PFSK-1 (cell line): ENCODE data around the gene PTPRJ.

Experiments
- POLR2AphosphoS5 ChIP-seq: IDR thresholded peaks from 2 replicates; pipeline ENCODE4 v1.6.1; 2012; ENCODE audit warnings: low read depth, mild to moderate bottlenecking, control low read depth, low read length, moderate library complexity
- TAF1 ChIP-seq: IDR thresholded peaks from 2 replicates; pipeline ENCODE4 v1.6.1; 2012; ENCODE audit warnings: low read length, control low read depth, borderline replicate concordance; ENCODE audit not compliant: insufficient read depth
- TF ChIP-seq, protein P1 (sequence below), 2 experiments: IDR thresholded peaks; 2 replicates each; pipeline versions ENCODE4 v1.6.1 to v1.8.0; 2011 to 2012; ENCODE audit warnings: low read depth in 2 of 2, low read length in 2 of 2, control low read depth in 1 of 2, inconsistent platforms in 1 of 2, mild to moderate bottlenecking in 1 of 2, moderate library complexity in 1 of 2; ENCODE audit not compliant: insufficient read depth in 1 of 2

DNA sequence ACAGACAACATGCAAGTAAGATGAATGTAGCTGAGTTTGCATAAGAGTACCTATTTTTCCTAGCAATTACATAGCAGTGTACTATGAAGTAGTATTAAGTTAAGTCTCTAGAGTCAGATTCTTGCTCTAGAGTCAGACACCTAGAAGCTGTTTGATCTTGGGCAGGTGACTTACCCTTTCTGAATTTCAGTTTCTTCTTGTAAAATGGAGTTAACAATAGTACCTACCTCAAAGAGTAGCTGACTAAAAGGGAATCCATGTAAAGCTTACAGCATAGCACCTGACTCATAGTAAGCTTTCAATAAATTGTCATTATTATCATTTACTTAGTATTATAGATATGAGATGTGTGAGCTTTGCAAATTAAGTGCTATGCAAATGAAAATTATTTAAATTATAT lies 47.8 kb upstream of the PTPRJ start:
- TF ChIP-seq, protein P1, sequence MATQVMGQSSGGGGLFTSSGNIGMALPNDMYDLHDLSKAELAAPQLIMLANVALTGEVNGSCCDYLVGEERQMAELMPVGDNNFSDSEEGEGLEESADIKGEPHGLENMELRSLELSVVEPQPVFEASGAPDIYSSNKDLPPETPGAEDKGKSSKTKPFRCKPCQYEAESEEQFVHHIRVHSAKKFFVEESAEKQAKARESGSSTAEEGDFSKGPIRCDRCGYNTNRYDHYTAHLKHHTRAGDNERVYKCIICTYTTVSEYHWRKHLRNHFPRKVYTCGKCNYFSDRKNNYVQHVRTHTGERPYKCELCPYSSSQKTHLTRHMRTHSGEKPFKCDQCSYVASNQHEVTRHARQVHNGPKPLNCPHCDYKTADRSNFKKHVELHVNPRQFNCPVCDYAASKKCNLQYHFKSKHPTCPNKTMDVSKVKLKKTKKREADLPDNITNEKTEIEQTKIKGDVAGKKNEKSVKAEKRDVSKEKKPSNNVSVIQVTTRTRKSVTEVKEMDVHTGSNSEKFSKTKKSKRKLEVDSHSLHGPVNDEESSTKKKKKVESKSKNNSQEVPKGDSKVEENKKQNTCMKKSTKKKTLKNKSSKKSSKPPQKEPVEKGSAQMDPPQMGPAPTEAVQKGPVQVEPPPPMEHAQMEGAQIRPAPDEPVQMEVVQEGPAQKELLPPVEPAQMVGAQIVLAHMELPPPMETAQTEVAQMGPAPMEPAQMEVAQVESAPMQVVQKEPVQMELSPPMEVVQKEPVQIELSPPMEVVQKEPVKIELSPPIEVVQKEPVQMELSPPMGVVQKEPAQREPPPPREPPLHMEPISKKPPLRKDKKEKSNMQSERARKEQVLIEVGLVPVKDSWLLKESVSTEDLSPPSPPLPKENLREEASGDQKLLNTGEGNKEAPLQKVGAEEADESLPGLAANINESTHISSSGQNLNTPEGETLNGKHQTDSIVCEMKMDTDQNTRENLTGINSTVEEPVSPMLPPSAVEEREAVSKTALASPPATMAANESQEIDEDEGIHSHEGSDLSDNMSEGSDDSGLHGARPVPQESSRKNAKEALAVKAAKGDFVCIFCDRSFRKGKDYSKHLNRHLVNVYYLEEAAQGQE (IDR thresholded peaks at IDR 0.05; ENCODE audit: insufficient read depth in 1 of 2, low read depth in 2 of 2, low read length in 2 of 2): no peak
- TF ChIP-seq TAF1 (no peak), POLR2AphosphoS5 (no peak)
